Central memory CD8-positive, alpha-beta T cell (primary cell): ENCODE results near the gene ABHD6.
"Not testable (repeated sequence)": the region's sequence is repeated elsewhere in the genome, so short reads cannot be mapped to it uniquely, and the experiment has no call there.

ENCODE experiments used
- ATAC-seq: fragments of 150-1000 bp; cut with Tn5 transposase; replicated peaks from 2 replicates; pipeline ENCODE4 v1.10.0; 2022; ENCODE audit warnings: mild to moderate bottlenecking, moderate FRiP score, moderate number of reproducible peaks; ENCODE audit not compliant: poor library complexity, severe bottlenecking; ENCODE audit errors: extremely low read depth
- DNase-seq, 2 donors: peaks; one replicate each; pipeline ENCODE4 v3.0.0; 2021; ENCODE audit warnings: low spot score in 2 of 2
- H3K27ac Mint-ChIP-seq: one replicate; pipeline ENCODE4 v1.8.0; 2022; ENCODE audit warnings: low read depth, mild to moderate bottlenecking, moderate library complexity, mixed read lengths
- H3K27me3 Mint-ChIP-seq: one replicate; pipeline ENCODE4 v1.8.0; 2022; ENCODE audit warnings: mixed read lengths
- H3K36me3 Mint-ChIP-seq: one replicate; pipeline ENCODE4 v1.8.0; 2022; ENCODE audit warnings: mild to moderate bottlenecking, moderate library complexity, mixed read lengths; ENCODE audit not compliant: insufficient read depth
- H3K4me1 Mint-ChIP-seq: one replicate; pipeline ENCODE4 v1.8.0; 2022; ENCODE audit warnings: mixed read lengths
- H3K4me3 Mint-ChIP-seq: one replicate; pipeline ENCODE4 v1.8.0; 2022; ENCODE audit warnings: mild to moderate bottlenecking, moderate library complexity, mixed read lengths
- H3K9me3 Mint-ChIP-seq: one replicate; pipeline ENCODE4 v1.8.0; 2022; ENCODE audit warnings: mixed read lengths

Gene ABHD6

GRCh38 chr3:58339146-58339545 is 101.6 kb downstream of the ABHD6 start:
- ATAC-seq, H3K27me3 Mint-ChIP-seq, H3K36me3 Mint-ChIP-seq, H3K27ac Mint-ChIP-seq, H3K9me3 Mint-ChIP-seq, DNase-seq, H3K4me3 Mint-ChIP-seq: not testable (repeated sequence)
- peaks cover 25% of the 10 kb centered on the region for H3K4me1 Mint-ChIP-seq

GRCh38 chr3:58340594-58341244 is 103.1 kb downstream of the ABHD6 start:
- no peak overlapping the region for H3K27ac Mint-ChIP-seq
- no peaks in the 10 kb centered on the region for H3K9me3 Mint-ChIP-seq
- DNase-seq (no peak), ATAC-seq (no peak)
- no peaks in the 10 kb centered on the region for H3K27me3 Mint-ChIP-seq
- no peak overlapping the region for H3K4me3 Mint-ChIP-seq
- peaks cover 7% of the 10 kb centered on the region for H3K36me3 Mint-ChIP-seq
- peaks cover 16% of the 10 kb centered on the region for H3K4me1 Mint-ChIP-seq

GRCh38 chr3:58341376-58341775 is 103.8 kb downstream of the ABHD6 start:
- Mint-ChIP-seq H3K36me3 (peaks cover 5% of the 10 kb centered on the region), H3K27me3 (no peaks in the 10 kb centered on the region), H3K9me3 (no peaks in the 10 kb centered on the region), H3K4me1 (peaks cover 16% of the 10 kb centered on the region), H3K27ac (no peak overlapping the region), H3K4me3 (no peak overlapping the region)
- ATAC-seq = no peak
- DNase-seq = no peak

- Mint-ChIP-seq H3K9me3 (no peaks in the 10 kb centered on the region), H3K4me1 (peaks cover 20% of the 10 kb centered on the region), H3K36me3 (peaks cover 5% of the 10 kb centered on the region), H3K4me3 (no peak overlapping the region), H3K27me3 (no peaks in the 10 kb centered on the region), H3K27ac (no peak overlapping the region)
- ATAC-seq (no peak), DNase-seq (no peak)
Measured at GRCh38 chr3:58342676-58343075, 105.1 kb downstream of the ABHD6 start.
